Measurements from ENCODE around the gene CALCOCO1. TPM values are rescaled to one million over a fixed set of nuclear protein-coding genes. Genes with fewer than 3 reads are reported as not detected.

Gene CALCOCO1
- total RNA-seq, 1 experiment from 2014 or later = 27.0 TPM

DNA sequence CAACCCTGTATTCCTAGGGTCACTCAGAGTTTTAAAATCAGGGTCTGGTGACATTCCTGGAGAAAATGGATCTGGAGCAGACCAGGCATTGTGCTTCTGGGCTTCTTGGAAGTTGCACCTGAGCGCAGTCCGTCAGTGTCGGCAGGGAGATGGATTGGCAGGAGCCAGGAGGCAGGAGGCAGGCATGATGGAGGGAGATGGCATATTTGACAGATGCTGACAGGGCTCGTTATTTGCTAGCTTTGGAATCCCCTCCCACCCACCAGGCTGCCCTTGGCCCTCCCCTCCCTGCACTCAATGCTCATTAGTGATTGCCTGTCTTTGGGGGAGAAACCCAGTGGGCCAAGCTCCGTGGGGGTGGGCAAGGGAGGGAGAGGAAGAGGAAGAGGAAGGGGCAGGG, 19.8 kb upstream of the CALCOCO1 start:
- Histone ChIP-seq H3K27me3 (replicated peaks) (peaks cover 29% of the 10 kb centered on the region), H3K4me1 (replicated peaks) (peaks cover 12% of the 10 kb centered on the region), H3K36me3 (no peaks in the 10 kb centered on the region), H3K4me3 (no peak overlapping the region), H3K9me3 (replicated peaks) (no peaks in the 10 kb centered on the region), H3K27ac (no peak overlapping the region)
- no peak for DNase-seq (ENCODE audit: low read depth in 1 of 2, low spot score in 2 of 2)

DNA sequence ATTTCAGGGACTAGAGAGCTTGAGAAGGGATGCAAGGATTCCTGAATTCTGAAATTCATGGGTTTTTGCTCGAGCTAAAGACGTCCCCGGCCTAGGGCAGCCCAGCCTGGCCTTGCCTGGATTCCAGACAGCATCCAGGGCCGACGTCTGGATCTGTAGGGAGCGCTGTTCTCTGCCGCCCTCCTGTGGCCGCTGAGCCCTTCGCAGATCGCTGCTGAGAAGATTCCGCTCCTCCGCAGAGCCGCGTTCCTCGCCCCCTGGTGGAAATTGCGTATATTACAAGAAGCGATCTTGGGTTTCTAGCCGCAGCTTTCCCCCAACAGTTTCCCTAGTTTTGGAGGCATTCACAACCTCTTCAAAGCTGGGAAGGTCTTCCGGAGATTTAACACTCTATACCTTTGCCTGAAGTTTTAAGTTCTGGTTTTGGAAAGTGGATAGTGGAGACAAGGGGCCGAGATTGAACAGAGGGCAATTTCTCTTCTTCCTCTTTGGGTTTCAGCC, 19.4 kb upstream of the CALCOCO1 start:
- no peaks in the 10 kb centered on the region for H3K9me3 ChIP-seq (replicated peaks)
- no peaks in the 10 kb centered on the region for H3K36me3 ChIP-seq
- DNase-seq (ENCODE audit: low read depth in 1 of 2, low spot score in 2 of 2) = peak; percentile 78 to 92
- H3K27me3 ChIP-seq (replicated peaks) = peaks cover 24% of the 10 kb centered on the region
- H3K4me1 ChIP-seq (replicated peaks) = peaks cover 11% of the 10 kb centered on the region
- no peak overlapping the region for H3K4me3 ChIP-seq
- H3K27ac ChIP-seq = no peak overlapping the region

GRCh38 chr12:53744751-53745150, 17.5 kb upstream of the CALCOCO1 start:
- no peaks in the 10 kb centered on the region for H3K36me3 ChIP-seq
- no peaks in the 10 kb centered on the region; the same call in 1 of the 2 replicates for H3K4me1 ChIP-seq (replicated peaks)
- H3K9me3 ChIP-seq (replicated peaks) = no peaks in the 10 kb centered on the region
- H3K27me3 ChIP-seq (replicated peaks) = peaks cover 13% of the 10 kb centered on the region
- H3K27ac ChIP-seq = no peak overlapping the region
- no peak for DNase-seq (ENCODE audit: low read depth in 1 of 2, low spot score in 2 of 2)
- H3K4me3 ChIP-seq = no peak overlapping the region

DNA sequence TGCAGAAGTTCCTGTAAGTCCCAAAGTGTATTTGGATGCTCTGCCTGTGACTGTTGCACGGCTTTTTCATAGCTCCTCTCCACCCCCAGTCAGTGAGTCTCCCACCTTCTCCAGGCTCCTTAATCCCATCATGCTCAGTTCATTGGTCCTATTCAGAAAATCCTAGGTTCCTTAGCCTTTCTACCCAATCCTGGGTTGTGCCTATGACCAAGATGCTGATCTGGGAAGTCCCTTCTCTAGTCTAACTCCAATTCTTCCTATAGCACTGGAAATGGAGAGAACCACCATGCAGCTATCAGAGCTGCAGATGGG, 16.8 kb upstream of the CALCOCO1 start:
- Histone ChIP-seq H3K36me3 (no peaks in the 10 kb centered on the region), H3K27ac (no peak overlapping the region), H3K4me1 (replicated peaks) (no peaks in the 10 kb centered on the region; the same call in 1 of the 2 replicates), H3K9me3 (replicated peaks) (no peaks in the 10 kb centered on the region), H3K27me3 (replicated peaks) (peaks cover 15% of the 10 kb centered on the region), H3K4me3 (no peak overlapping the region)
- DNase-seq (ENCODE audit: low read depth in 1 of 2, low spot score in 2 of 2) = no peak

DNA sequence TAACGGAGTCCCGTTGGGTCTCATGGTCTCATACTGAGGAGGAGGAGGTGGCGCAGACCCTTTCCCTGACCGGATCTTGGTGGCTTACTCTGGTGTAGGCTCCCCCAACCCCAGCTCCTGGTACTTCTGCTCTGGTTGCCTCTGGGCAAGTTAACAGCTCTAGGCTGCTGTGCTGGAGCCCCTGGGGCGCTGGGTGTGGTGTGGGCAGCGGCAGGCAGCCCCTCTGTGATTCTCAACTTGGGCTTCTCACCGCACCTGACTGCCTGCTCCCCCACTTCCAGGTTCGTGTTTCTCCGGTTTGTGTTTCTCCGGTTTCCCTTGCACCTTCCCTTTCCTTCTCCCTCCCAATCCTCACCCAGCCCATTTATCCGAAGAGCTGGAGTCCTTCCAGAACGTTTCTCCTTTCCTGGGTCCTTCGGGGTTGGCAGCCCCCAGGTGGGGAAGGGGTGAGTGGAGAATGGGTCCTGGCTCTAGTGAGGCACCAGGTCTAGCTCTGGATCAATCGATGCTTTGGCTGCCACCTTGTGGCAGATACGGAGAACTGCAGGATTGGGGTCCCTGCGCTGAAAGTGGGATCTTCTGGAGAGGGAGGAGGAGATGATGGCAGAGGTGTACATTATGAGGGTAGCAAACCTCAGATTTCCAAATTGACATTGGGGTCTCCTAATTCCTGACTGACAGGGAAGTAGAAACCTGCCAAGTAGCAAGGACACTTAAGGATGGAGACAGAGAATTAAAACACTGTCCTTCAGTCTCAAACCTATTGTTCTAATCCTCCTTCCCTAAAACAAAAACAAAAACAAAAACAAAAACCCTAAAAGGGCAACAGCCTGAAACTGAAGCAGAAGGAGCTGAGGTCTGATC, 16.2 kb upstream of the CALCOCO1 start:
- H3K36me3 ChIP-seq = no peaks in the 10 kb centered on the region
- no peak overlapping the region for H3K27ac ChIP-seq
- H3K4me3 ChIP-seq = no peak overlapping the region
- peaks cover 15% of the 10 kb centered on the region for H3K27me3 ChIP-seq (replicated peaks)
- DNase-seq (ENCODE audit: low read depth in 1 of 2, low spot score in 2 of 2) = peak in 1 of 2 experiments; percentile 62
- H3K4me1 ChIP-seq (replicated peaks) = no peaks in the 10 kb centered on the region; the same call in 1 of the 2 replicates
- no peaks in the 10 kb centered on the region for H3K9me3 ChIP-seq (replicated peaks)

GRCh38 chr12:53740130-53740491, 12.9 kb upstream of the CALCOCO1 start:
- H3K36me3 ChIP-seq = no peaks in the 10 kb centered on the region
- no peaks in the 10 kb centered on the region for H3K9me3 ChIP-seq (replicated peaks)
- no peak overlapping the region for H3K27ac ChIP-seq
- H3K4me3 ChIP-seq = no peak overlapping the region
- DNase-seq (ENCODE audit: low read depth in 1 of 2, low spot score in 2 of 2) = no peak
- peaks cover 21% of the 10 kb centered on the region for H3K27me3 ChIP-seq (replicated peaks)
- no peaks in the 10 kb centered on the region for H3K4me1 ChIP-seq (replicated peaks)

- no peak for DNase-seq (ENCODE audit: low read depth in 1 of 2, low spot score in 2 of 2)
- Histone ChIP-seq H3K36me3 (no peaks in the 10 kb centered on the region), H3K4me3 (no peak overlapping the region), H3K9me3 (replicated peaks) (no peaks in the 10 kb centered on the region), H3K27me3 (replicated peaks) (peaks cover 21% of the 10 kb centered on the region), H3K27ac (no peak overlapping the region), H3K4me1 (replicated peaks) (no peaks in the 10 kb centered on the region)
These were observed 12.2 kb upstream of the CALCOCO1 start for GRCh38 chr12:53739214-53740129.

DNA sequence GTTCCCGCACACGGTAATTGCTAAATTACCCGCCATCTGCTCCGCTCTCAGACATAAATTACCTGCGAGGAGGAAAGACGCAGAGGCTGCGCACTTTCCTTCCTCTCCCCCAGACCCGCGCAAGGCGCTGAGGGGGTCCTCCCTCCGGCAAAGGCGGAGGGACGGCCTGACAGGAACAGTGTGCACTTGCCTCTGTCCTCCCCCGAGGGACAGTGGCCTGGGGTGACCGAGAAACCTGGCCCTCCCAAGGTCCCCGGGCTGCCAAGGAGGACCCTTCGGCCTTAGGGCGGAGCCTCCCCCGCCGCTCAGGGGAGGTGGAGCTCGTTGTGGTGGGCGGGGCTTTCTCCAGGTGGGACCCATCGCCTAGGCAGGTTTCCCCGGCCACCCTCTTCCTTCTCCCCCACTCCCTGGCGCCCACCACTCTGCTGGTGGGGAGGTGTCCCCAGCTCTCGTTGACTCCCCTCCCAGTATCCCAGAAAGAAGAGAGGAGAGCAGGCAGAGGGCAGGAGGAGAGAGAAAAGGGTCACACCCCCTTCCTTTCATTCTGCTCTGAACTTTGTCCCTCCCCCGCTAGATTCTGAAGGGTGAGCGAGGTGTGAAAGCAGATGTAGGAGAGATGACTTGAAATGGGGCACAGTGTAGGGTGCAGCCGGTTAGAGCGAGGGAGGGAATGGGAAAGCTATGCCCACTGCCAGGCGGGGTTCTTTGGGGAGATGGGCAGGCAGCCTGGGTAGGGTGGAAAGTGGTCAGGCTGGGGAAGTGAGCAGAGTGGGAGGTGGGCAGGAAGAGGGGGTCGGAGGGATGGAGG, 11.4 kb upstream of the CALCOCO1 start:
- Histone ChIP-seq H3K36me3 (no peaks in the 10 kb centered on the region), H3K9me3 (replicated peaks) (no peaks in the 10 kb centered on the region), H3K27ac (no peak overlapping the region), H3K4me1 (replicated peaks) (peaks cover 3% of the 10 kb centered on the region; the same call in 1 of the 2 replicates), H3K4me3 (no peak overlapping the region), H3K27me3 (replicated peaks) (peaks cover 21% of the 10 kb centered on the region)
- DNase-seq (ENCODE audit: low read depth in 1 of 2, low spot score in 2 of 2) = no peak

DNA sequence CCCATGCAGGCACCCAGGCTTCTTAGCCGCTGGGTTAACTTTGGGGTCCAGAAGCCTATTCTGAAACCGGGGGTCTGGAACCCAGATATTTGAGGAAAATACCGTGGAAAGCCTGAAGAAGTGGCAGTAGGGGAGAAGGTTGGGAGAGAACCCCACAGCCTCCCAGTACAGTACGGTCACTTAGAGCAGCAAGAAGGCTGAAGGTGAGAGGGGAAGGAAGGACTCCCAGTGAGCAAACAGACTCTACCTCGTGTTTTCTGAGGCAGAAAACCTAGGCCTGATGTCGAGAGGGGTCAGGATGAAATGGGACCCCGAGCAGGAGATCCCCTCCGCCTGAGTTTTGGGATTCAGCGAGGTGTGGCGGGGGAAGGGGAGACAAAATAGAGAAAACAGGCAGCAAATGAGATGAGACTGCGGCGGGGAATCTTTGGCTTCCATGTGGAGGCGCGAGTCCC, 10.7 kb upstream of the CALCOCO1 start:
- Histone ChIP-seq H3K27ac (no peak overlapping the region), H3K27me3 (replicated peaks) (peaks cover 21% of the 10 kb centered on the region), H3K9me3 (replicated peaks) (no peaks in the 10 kb centered on the region), H3K36me3 (no peaks in the 10 kb centered on the region), H3K4me3 (no peak overlapping the region), H3K4me1 (replicated peaks) (peaks cover 3% of the 10 kb centered on the region; the same call in 1 of the 2 replicates)
- DNase-seq (ENCODE audit: low read depth in 1 of 2, low spot score in 2 of 2) = no peak

- H3K9me3 ChIP-seq (replicated peaks) = no peaks in the 10 kb centered on the region
- no peak overlapping the region for H3K27ac ChIP-seq
- no peak for DNase-seq (ENCODE audit: low read depth in 1 of 2, low spot score in 2 of 2)
- H3K4me3 ChIP-seq = no peak overlapping the region
- no peaks in the 10 kb centered on the region for H3K36me3 ChIP-seq
- peaks cover 21% of the 10 kb centered on the region for H3K27me3 ChIP-seq (replicated peaks)
- H3K4me1 ChIP-seq (replicated peaks) = peaks cover 3% of the 10 kb centered on the region; the same call in 1 of the 2 replicates
These were observed 10.0 kb upstream of the CALCOCO1 start for GRCh38 chr12:53737093-53737808.

DNA sequence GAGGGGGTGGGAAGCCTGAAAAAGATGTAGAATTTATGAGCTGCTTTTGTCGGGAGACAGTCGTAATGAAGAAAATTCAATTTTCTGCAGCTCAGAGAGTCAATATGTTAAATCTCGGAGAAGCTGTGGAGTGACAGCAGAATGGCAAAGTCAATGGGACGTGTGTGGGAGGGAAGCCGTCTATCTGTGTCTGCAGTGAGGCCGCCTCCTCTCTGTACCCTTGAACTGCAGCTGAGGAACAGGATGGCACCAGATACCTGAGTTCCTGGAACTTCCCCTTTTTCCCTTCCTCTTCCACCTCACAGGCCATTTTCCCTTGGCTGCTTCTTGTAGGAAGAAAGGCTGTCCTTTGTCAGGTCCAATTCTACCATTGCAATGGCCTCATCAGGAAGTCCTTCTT, 9.3 kb upstream of the CALCOCO1 start:
- Histone ChIP-seq H3K4me1 (replicated peaks) (peaks cover 3% of the 10 kb centered on the region; the same call in 1 of the 2 replicates), H3K36me3 (no peaks in the 10 kb centered on the region), H3K27ac (no peak overlapping the region), H3K9me3 (replicated peaks) (no peaks in the 10 kb centered on the region), H3K4me3 (no peak overlapping the region), H3K27me3 (replicated peaks) (peaks cover 21% of the 10 kb centered on the region)
- DNase-seq (ENCODE audit: low read depth in 1 of 2, low spot score in 2 of 2) = no peak

GRCh38 chr12:53735556-53735955, 8.3 kb upstream of the CALCOCO1 start:
- no peaks in the 10 kb centered on the region for H3K9me3 ChIP-seq (replicated peaks)
- DNase-seq (ENCODE audit: low read depth in 1 of 2, low spot score in 2 of 2) = no peak
- H3K27ac ChIP-seq = no peak overlapping the region
- peaks cover 20% of the 10 kb centered on the region for H3K27me3 ChIP-seq (replicated peaks)
- no peaks in the 10 kb centered on the region for H3K36me3 ChIP-seq
- peaks cover 3% of the 10 kb centered on the region; the same call in 1 of the 2 replicates for H3K4me1 ChIP-seq (replicated peaks)
- H3K4me3 ChIP-seq = no peak overlapping the region

- peaks cover 11% of the 10 kb centered on the region for H3K27me3 ChIP-seq (replicated peaks)
- no peaks in the 10 kb centered on the region for H3K9me3 ChIP-seq (replicated peaks)
- no peak overlapping the region for H3K27ac ChIP-seq
- peaks cover 3% of the 10 kb centered on the region; the same call in 1 of the 2 replicates for H3K4me1 ChIP-seq (replicated peaks)
- no peak overlapping the region for H3K4me3 ChIP-seq
- H3K36me3 ChIP-seq = no peaks in the 10 kb centered on the region
- DNase-seq (ENCODE audit: low read depth in 1 of 2, low spot score in 2 of 2) = no peak
These were observed 7.2 kb upstream of the CALCOCO1 start for GRCh38 chr12:53734425-53734824.

Data from SJSA1 (cell line).